ENCODE results near the gene ATAD3C.
"Not testable (repeated sequence)": the region's sequence is repeated elsewhere in the genome, so short reads cannot be mapped to it uniquely, and the experiment has no call there.

The ATAD3C gene

DNA sequence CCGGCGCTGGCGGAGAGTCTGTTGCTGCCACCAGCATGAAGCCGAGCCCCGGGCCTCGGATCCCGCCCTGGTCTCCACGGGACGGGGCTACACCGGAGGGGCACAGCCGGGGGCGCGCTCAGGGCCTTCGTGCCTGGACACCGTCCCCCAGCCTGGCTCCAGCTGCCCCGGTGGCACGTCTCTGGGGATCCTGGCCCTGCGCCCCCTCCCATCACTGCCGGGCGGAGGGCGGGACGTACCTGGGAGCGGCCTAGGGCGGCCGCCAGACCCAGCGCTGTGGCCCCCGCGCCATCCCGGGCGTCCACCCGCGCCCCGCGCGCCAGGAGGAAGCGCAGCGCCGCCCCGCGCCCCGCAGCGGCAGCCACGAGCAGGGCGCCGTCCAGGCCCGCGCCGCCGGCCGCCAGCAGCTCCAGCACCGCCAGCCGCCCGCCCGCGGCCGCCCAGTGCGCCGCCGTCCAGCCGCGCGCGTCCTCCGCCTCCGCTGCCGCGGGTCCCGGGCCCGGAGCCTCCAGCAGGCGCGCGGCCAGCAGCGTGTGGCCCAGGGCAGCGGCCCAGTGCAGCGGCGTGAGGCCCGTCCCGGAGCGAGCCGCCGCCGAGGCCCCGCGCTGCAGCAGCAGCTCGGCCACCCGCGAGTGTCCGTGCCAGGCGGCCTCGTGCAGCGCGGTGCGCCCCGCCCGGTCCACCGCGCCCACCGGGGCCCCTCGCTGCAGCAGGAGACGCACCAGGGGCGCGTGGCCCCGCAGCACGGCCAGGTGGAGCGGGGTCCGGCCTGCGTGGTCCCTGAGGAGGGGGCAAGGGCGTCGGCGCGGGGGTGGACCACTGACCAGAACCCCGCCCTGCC lies 29.5 kb upstream of the ATAD3C start:
- no peak for DNase-seq

DNA sequence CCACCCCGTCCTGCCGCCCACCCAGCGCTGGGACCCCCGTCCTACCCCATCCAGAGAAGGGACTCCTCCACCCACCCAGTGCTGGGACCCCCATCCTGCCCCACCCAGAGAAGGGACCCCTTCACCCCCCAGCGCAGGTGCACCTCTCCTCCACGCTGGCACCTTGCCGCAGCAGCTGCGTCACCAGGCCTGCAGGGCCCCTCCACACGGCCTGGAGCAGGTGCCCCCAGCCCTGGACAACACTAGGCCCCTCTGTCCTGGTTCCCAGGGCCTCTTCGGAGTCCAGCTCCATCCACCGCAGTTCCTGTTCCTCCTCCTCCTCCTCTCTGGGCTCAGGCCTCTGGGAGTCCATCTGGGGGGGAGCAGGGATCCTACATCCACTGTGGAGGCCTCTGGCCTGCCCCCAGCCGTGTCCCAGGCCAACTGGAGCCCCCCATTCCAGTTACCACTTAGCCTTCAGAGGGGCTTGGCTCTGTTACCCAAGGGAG lies 28.8 kb upstream of the ATAD3C start:
- no peak for DNase-seq

DNA sequence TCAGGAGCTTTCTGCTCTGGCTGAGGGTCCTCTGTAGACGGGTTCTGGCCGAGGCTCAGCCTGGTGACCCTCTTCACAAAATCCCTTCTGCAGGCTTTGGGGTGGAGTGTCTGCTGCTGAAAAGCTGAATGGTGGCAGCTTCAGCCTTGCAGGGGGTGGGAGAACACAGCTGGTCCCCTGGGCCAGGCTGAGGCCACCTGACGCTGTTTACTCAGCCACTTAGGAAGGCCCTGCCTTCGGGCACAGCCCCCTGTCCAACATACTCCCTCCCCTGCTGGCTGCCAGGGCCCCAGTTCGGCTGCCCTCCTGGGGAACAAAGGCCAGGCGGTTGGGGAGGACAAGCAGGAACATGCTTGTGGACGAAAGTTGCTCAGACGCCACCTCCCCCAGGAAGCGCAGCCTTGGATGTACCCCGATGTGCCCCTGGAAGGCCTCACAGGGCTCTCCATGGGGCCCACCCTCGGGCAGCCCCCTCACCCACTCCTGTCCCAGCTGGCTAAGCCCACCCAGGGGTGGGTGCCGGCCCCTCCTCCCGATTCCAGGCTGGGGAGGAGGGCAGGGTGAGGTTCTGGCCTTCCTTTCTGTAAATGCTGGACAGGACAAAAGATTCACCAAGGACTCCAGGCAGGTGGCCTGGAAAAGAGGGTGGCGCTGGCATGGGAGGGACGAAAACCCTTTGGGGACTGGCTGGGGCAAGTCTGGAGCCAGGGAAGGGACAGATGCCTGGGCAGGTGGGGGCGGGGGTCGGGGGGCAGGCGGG lies 28.2 kb upstream of the ATAD3C start, which contains the start of gene ANKRD65:
Gene ANKRD65, minus strand, starts transcription at position 130 of the 760 bp plus-strand sequence. CDS start 271 bp downstream, outside the sequence.
- DNase-seq: no peak

DNA sequence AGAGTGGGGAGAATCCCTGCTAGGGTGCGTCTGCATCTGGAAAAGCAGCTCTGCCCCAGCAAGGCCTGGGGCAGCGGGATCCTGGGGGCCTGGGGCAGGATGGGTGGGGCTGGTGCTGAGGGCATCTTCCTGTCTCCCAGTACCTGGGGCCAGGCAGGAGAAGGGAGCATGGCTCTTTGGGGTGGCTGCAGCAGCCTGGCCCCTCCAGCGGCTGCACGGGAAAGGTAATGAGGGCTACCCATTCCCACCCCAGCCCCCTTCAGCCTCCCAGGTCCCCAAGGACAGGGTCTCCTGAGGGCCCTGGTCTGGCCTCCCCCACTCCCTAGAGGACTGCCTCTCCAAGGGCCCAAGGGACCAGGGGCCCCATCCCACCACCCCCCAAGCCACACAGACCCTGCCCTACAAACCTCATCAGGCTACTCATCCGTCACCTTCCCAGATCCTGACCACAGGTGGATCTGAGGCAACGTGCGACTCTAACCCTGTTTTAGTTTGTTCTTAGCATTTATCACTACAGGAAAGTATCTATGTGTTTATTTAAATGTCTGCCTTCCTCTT lies 27.5 kb upstream of the ATAD3C start:
- DNase-seq: no peak

DNA sequence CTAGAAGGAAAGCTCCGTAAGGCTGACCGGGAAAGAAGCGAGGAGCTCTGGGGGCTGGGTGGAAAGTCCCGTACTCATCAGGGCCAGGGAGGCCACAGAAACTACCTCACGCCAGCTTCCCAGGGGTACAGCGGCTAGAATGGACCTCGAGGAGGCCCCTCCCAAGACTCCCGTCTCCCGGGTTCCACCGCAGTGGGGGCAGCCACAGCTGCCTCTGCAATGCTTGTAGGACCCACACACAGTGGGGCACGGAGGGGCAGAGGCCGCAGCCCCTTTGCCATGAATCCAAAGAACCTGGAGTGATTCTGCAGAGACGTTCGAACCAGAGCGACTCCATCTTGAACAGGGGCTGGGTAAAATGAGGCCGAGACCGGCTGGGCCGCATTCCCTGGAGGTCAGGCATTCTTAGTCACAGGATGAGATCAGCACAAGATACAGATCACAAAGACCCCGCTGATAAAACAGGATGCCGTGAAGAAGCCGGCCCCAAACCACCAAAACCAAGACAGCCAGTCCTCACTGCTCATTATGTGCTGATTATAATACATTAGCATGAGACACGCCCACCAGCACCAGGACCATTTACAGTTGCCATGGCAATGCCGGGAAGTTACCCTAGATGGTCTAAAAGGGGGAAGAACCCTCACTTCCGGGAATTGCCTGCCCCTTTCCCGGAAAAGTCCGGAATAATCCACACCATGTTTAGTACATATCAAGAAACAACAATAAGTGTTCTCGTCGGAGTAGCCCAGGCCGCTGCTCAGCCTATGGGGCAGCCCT lies 26.8 kb upstream of the ATAD3C start:
- no peak for DNase-seq

DNA sequence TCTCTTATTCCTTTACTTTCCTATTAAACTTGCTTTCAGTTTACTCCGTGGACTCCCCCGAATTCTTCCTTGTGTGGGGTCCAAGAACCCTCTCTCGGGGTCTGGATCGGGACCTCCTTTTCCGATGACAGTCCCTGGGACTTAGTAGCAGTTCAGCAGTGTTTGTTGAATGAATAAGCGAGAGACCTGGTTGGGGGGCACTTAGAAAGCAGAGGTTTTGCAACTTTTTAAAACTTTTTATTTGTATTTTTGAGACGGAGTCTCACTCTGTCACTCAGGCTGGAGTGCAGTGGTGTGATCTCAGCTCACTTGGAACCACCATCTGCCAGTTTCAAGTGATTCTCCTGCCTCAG lies 26.3 kb upstream of the ATAD3C start:
- DNase-seq: no peak

DNA sequence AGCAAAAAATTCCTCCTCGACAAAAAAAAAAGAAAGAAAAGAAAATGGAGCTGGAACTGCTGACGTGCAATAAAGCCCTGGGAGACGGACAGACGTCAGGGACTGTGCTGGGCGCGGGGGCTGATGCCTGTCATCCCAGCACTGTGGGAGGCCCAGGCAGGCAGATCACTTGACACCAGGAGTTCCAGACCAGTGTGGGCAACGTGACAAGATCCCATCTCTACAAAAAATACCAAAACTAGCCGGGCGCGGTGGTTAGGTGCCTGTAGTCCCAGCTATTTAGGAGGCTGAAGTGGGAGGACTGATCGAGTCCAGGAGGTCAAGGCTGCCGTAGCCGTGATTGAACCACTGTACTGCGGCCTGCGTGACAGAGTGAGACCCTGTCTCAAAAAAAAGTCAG lies 24.8 kb upstream of the ATAD3C start:
- no peak for DNase-seq

DNA sequence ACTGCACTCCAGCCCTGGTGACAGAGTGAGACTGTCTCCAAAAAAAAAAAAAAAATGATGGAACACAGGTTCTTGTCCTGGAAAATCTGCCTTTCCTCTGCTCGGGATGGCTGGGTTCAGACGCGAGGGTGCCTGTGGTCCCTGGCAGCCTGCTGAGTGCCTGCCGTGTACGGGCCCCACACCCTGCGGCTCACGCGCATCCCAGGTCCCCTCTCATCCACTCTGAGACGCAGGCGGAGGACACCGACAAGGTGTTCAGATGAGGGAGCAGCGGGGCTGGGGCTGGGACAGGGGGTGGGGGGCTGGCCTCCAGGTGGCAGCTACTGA lies 24.1 kb upstream of the ATAD3C start:
- no peak for DNase-seq

DNA sequence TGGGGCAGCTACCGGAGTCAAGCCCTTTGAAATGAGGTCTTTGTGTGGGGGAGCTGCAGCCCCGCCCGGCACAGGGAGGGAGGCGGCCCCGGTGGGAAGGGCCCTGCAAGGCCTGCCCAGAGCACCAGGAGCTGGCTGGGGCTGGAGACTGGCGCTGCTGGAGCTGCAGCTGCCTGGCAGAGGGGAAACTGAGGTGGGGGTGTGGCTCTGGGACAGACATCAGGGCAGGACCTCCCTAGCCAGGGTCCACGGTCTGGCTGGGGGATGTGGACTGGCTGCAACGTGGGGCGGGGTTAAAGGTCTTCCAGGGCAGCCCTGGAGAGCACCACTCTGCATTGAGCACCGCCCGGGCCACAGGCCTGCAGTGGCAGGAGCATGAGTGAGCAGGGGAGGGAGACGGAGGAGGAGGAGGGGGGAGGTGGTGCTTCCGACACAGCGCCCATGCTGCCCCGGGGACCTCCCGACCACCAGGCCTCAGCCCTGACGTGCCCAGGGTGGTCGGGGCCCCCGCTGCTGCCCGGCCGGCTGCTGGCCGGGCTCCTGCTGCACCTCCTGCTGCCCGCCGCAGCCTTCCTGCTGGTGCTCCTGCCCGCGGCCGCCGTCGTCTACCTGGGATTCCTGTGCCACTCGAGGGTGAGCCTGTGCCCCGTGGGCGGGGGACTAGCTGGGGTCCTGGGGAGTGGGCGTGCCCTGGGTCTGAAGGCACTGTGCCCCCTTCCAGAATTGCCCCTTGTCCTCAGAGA lies 23.6 kb upstream of the ATAD3C start:
- DNase-seq: no peak

DNA sequence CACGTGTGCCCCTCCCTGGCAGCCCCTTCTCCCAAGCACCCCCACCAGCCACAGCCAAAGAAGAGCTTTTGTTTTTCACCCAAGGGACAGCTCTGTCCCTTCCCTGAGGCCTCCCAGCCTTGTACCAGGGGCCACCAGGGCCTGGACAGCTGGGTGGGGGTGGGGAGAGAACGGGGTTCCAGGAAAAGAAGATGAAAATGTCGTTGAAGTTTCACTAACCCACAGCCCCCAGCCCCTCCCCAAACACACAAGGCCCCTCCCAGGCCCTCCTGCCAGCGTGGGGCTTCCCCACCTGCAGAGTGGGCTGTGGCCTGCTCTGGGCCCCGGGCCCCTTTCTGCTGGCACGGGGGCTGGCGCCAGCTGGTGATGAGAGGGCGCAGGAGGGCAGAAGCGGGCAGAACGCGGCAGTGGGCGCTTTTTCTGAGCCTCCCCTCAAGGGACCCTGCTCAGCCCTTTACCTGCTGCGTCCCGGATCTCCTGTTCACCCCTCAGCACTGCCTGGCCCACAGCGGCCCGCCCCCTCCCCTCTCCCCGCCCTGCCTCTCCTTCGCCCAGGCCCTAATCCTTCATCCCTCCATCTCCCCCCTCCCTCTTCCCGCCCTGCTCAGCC lies 22.9 kb upstream of the ATAD3C start:
- DNase-seq: no peak

DNA sequence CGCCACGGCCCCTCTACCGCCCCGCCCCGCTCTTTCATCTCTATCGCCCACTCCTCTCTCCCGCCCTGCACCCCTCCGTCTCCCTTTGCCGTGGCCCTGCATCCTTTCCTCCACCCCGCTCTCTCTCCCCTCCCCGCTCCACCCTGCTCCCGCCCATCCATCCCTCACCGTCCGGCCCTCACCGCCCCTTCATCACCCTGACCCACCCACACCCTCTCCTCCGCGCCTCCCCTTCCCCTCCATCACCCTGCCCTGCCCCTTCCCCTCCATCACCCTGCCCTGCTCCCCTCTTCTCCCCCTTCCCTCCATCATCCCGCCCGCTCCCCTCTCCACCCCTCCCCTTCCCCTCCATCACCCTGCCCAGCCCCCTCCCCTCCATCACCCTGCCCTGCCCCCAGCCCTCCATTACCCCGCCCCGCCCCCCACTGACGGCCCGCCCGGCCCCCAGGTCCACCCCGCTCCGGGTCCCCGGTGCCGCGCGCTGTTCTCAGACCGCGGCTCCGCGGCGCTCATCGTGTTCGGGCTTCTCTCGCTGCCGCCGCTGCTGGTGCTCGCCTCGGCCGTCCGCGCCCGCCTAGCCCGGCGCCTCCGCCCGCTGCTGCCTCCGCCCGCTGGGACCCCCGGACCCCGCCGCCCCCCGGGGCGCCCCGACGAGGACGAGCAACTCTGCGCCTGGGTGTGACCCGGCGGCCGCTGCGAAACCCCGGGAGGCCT lies 22.2 kb upstream of the ATAD3C start:
- no peak for DNase-seq

DNA sequence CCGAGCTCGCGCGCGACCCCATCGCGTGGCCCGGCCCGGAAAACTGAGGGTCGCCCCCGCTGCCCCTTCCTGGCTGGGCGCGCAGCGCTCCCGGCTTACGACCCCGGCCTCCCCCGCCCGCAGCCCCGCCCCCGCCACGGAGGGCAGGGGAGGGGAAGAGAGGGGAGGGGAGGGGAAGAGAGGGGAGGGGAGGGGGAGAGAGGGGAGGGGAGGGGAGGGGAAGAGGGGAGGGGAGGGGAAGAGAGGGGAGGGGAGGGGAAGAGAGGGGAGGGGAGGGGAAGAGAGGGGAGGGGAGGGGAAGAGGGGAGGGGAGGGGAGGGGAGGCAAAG lies 21.7 kb upstream of the ATAD3C start:
- DNase-seq: no peak

DNA sequence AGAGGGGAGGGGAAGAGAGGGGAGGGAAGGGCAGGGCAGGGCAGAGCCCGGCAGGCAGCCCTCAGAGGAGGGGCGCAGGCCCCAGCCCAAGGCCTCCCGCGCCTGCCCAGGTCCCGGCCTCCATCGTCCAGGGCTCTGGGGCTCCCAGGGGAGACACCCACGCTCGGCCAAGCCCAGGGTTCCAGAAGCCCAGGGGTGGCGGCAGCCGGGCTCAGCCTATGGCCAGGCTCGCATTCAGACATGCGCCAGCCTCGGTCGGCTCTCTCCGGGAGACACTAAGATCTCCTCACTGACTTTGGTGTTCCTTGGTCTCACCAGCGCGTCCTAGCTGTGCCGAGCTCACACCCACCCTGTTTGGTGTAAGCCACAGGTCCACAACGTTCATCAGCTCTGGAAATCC lies 21.3 kb upstream of the ATAD3C start:
- no peak for DNase-seq

DNA sequence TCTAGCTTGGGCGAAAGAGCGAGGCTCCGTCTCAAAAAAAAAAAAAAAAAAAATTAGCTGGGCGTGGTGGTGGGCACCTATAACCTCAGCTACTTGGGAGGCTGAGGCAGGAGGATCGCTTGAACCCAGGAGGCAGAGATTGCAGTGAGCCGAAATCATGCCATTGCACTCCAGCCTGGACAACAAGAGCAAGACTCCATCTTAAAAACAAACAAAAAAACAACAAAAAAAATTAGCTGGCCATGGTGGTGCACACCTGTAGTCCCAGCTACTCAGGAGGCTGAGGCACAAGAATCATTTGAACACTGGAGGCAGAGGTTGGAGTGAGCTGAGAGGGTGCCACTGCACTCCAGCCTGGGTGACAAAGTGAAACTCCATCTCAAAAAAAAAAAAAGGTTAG lies 20.5 kb upstream of the ATAD3C start:
- DNase-seq: not testable (repeated sequence)

DNA sequence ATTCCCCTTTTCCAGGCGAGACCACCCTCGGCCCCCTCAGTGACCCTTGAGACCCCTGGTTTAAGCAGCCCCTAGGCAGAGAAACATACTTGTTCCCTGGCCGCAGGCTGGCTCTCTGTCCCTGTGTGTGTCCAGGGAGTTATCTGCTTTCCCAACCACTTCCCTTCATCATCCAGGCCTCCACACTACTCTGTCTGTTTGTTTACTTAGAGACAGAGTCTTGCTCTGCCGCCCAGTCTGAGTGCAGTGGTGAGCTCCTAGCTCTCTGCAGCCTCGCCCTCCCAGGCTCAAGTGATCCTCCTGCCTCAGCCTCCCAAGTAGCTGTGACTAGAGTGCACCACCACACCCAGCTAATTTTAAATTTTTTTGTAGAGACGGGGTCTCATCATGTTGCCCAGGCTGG lies 19.8 kb upstream of the ATAD3C start:
- DNase-seq: no peak

DNA sequence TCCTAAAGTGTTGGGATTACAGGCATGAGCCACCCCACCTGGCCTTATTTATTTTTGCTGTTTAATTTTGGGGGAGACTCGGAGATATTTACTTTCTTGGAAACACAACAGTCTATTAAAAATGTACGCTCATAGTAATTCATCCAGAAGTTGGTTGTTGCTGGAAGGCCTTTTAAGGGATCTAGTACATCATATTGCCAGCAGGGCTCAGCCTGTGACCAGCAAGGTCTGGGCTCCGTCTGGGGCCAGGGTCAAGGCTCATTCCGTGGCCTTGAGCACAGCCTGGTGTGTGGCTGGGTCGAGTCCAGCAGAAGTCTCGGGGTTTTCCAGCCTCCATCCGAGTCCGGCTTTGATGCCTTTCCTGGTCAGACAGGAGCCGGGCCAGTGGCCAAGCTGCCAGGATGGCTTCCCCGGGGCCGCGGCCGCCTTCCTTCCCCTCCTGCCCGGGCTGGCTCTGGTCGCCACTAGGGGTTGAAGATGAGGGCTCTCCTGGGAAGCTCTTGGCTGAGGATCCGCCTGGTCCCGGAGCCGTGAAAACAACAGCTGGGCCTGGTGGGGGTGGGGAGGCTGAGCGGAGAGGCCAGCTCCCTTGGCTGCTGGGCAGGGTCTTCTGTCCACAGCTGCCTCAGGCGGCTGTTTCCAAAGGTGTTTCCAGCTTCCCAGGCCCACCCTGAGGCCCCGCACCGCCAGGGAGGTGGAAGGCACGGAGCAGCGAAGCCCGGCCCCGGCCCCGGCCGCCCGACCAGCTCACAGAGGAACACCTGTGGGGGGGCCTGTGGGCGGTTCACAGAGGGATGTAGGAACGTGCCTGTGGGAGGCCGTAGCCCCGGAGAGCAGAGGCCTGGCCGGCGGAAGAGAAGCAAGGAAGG lies 19.1 kb upstream of the ATAD3C start:
- DNase-seq: no peak

DNA sequence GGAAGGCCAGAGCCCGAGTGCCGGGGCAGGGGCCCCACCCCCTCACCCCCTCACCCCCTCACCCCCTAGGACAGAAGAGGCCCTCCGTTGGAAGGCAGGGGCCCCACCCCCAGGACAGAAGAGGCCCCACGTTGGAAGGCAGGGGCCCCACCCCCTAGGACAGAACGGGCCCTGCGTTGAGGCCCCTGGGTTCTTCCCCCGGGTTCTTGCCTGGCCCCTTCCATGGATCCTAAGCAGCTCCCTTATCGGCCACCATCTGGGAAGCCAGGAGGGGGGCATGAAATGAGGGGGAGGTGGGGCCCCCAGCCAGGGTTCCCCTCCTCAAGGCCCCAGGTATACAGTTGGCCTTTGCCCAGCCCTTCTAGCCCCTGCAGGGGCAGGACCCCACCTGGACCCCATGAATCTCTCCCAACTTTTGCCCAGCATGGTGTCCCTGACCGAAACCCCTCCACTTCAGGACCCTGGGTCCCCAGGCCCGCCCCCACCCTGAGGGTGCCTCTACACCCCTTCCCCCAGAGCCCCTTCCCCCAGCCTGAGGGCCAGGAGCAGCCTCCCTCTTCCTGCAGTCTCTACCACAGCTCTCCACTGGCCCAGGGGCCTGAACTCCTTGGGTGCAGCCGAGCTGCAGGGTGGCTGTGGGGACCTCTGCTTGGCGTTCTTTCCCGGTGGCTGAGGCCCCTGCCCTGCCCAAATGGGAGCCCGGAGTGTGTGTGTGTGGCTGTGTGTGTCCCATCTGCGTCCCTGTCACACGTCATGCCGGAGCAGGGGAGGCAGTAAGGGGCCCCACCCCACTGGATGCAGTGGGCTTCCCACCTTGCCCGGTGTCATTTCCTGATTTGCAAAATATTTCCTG lies 18.3 kb upstream of the ATAD3C start:
- DNase-seq: no peak

DNA sequence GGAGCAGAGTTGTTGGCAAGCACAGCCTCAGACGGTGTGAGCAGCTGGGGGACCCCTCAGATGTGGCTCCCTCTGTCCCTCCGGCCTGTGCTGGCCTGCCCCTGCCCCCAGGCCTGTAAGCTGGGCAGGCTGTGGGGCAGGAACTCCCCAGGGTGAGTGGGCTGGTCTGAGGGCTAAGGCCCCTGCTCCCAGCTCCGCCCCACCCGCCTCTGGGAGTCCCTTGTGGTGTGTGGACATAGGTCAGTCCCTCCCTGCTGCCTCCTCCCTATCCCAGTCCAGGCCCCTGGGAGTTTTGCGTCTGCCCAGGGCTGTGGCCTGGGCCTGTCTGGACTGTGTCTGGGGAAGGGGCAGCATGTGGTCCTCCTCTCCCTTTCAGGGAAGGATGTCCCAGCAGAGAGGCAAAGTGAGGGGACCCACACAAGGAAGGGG lies 17.6 kb upstream of the ATAD3C start:
- DNase-seq: no peak

DNA sequence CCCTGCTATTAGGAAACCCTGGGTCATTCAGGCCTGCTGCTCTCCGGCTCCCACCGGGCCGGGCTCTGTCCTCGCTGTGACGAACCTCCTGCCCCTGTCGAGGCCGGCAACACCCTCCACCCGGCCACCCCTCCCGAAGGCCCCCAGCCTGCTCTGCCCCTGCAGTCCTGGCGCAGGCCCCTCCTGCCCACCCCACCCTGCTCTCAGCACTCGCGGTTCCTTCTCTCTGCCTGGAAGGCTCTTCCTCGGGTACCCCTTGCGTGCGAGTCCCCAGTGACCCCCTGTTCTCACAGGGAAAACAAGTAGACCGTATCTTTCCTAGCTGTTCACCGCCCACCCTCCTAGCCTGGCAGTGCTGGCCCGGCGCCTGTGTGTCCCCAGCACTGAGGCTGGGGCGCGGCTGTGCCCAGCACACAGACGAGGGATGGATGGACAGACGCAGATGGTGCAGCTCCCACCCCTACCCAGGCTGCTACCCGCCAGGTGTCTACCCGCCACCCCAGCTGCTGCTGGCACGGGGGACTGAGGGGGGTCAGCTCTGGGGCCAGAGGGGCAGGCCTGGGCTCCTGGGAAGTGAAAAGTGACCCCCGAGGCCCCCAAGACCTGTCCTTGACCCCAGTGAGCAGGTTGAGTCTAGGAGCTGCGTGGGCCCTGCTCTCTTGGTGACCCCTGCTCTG lies 17.1 kb upstream of the ATAD3C start:
- no peak for DNase-seq

Measured in activated CD4-positive, CD25-positive, alpha-beta regulatory T cell (primary cell).